HFFc6 (cell line): ENCODE results near the gene ELK4. TPM values are rescaled to one million over a fixed set of nuclear protein-coding genes. Genes with fewer than 3 reads are reported as not detected.

Source experiments
- DNase-seq: peaks from one replicate; pipeline ENCODE4 v3.0.0-alpha.2; 2018
- H3K27ac Mint-ChIP-seq: 2 replicates; pipeline ENCODE4 v1.8.0; 2020; ENCODE audit warnings: mild to moderate bottlenecking, mixed read lengths
- H3K27me3 Mint-ChIP-seq: 2 replicates; pipeline ENCODE4 v1.8.0; 2021; ENCODE audit warnings: mild to moderate bottlenecking, moderate library complexity, mixed read lengths; ENCODE audit not compliant: insufficient read depth
- H3K36me3 Mint-ChIP-seq: 2 replicates; pipeline ENCODE4 v1.8.0; 2021; ENCODE audit warnings: low read depth, mixed read lengths
- H3K4me1 Mint-ChIP-seq: 2 replicates; pipeline ENCODE4 v1.8.0; 2020; ENCODE audit warnings: low read depth, mixed read lengths
- H3K4me3 Mint-ChIP-seq: 2 replicates; pipeline ENCODE4 v1.8.0; 2020; ENCODE audit warnings: mild to moderate bottlenecking, moderate library complexity, mixed read lengths
- H3K9me3 Mint-ChIP-seq: 2 replicates; pipeline ENCODE4 v1.8.0; 2020; ENCODE audit warnings: mild to moderate bottlenecking, mixed read lengths
- CTCF ChIP-seq: fragments of 200-600 bp; sonication (generic); IDR thresholded peaks from 2 replicates; pipeline ENCODE4 v1.5.0; 2021; ENCODE audit warnings: antibody characterized with exemption, mild to moderate bottlenecking
- total RNA-seq, 6 experiments: library from RNA; stranded (reverse); fragmentation: NEBNext Ultra II Directional; extraction: Animal tissue kit (Norgen Biotek cat#: 25700); gene quantifications; 2 replicates in 1 of 6; 3 replicates in 5 of 6; pipeline ENCODE4 v1.2.3, GENCODE V29; 2021

Gene ELK4
- total RNA-seq, 6 experiments from 2014 or later, result 32.9 to 37.6 (median 35.6) TPM

GRCh38 chr1:205658943-205659581 is 27.3 kb upstream of the ELK4 start:
- TF ChIP-seq CTCF, result peak; percentile 87
- Mint-ChIP-seq H3K4me3 (no peak overlapping the region), H3K36me3 (no peaks in the 10 kb centered on the region), H3K4me1 (peaks cover 7% of the 10 kb centered on the region), H3K9me3 (no peaks in the 10 kb centered on the region), H3K27ac (no peak overlapping the region), H3K27me3 (peaks cover 1% of the 10 kb centered on the region; the same call in 1 of the 2 replicates)
- DNase-seq, result peak; percentile 42

- H3K9me3 Mint-ChIP-seq, result no peaks in the 10 kb centered on the region
- H3K4me3 Mint-ChIP-seq, result no peak overlapping the region
Measured at GRCh38 chr1:205656236-205656635, 24.4 kb upstream of the ELK4 start.

GRCh38 chr1:205652984-205653383 is 21.2 kb upstream of the ELK4 start:
- Mint-ChIP-seq H3K4me3 (peak overlapping the region; percentile 7; the same call in 1 of the 2 replicates), H3K4me1 (peaks cover 21% of the 10 kb centered on the region), H3K27ac (peak overlapping the region; percentile 28; the same call in 1 of the 2 replicates), H3K9me3 (no peaks in the 10 kb centered on the region), H3K36me3 (no peaks in the 10 kb centered on the region), H3K27me3 (peaks cover 1% of the 10 kb centered on the region; the same call in 1 of the 2 replicates)
- DNase-seq, result no peak
- no peak for TF ChIP-seq CTCF

More at GRCh38 chr1:205656236-205656635, 24.4 kb upstream of the ELK4 start:
- Mint-ChIP-seq H3K4me1 (peaks cover 21% of the 10 kb centered on the region), H3K27me3 (peaks cover under 1% of the 10 kb centered on the region), H3K27ac (no peak overlapping the region; the same call in 1 of the 2 replicates), H3K36me3 (no peaks in the 10 kb centered on the region)
- no peak for DNase-seq
- TF ChIP-seq CTCF, result no peak

GRCh38 chr1:205650241-205650640 is 18.4 kb upstream of the ELK4 start:
- Mint-ChIP-seq H3K4me3 (no peak overlapping the region), H3K27me3 (peaks cover 3% of the 10 kb centered on the region), H3K36me3 (no peaks in the 10 kb centered on the region), H3K4me1 (peaks cover 15% of the 10 kb centered on the region), H3K27ac (no peak overlapping the region), H3K9me3 (no peaks in the 10 kb centered on the region)
- no peak for DNase-seq
- TF ChIP-seq CTCF, result no peak

- H3K4me3 Mint-ChIP-seq, result no peak overlapping the region
Measured at GRCh38 chr1:205645519-205645918, 13.7 kb upstream of the ELK4 start.

More at GRCh38 chr1:205645519-205645918, 13.7 kb upstream of the ELK4 start:
- Mint-ChIP-seq H3K36me3 (no peaks in the 10 kb centered on the region), H3K27me3 (peaks cover 5% of the 10 kb centered on the region; the same call in 1 of the 2 replicates), H3K27ac (no peak overlapping the region), H3K9me3 (no peaks in the 10 kb centered on the region), H3K4me1 (no peaks in the 10 kb centered on the region)
- DNase-seq, result no peak
- no peak for TF ChIP-seq CTCF
